Endothelial cell of umbilical vein (primary cell): ENCODE results near the gene PNKD. TPM values are rescaled to one million over a fixed set of nuclear protein-coding genes. Genes with fewer than 3 reads are reported as not detected.

Source experiments
- BruUV-seq: library from RNA; stranded (reverse); fragments of 400-500 nt; replicated peaks from 2 replicates; lab custom pipeline; 2021; lab: Mats Ljungman, UMichigan
- CTCF ChIA-PET: fragments of 300-600, 350-600 bp; sonication (Branson Sonifier 250); formaldehyde crosslinking; loops from one replicate; lab custom pipeline; 2021; ENCODE audit warnings: antibody characterized with exemption, inconsistent platforms; lab: Charles Lee
- POLR2A ChIA-PET: fragments of 300-600, 350-600 bp; sonication (Branson Sonifier 250); formaldehyde crosslinking; loops from one replicate; lab custom pipeline; 2021; ENCODE audit warnings: antibody characterized with exemption, inconsistent platforms; lab: Charles Lee
- DNase-seq: peaks from one replicate; pipeline ENCODE4 v3.0.0-alpha.2; 2011; ENCODE audit warnings: low read depth, low spot score
- FAIRE-seq: peaks from 2 replicates; lab custom pipeline; 2011; peaks lifted over from hg19 to GRCh38; lab: Jason Lieb, UNC
- H2AFZ ChIP-seq: 2 replicates; pipeline ENCODE4 v1.6.0; 2012; ENCODE audit warnings: low read depth, low read length, control low read depth, inconsistent platforms
- H3K27ac ChIP-seq: 2 replicates; pipeline ENCODE4 v1.5.1; 2011; ENCODE audit warnings: low read depth, mild to moderate bottlenecking, control low read depth, low read length, moderate library complexity; ENCODE audit not compliant: insufficient read depth
- H3K27me3 ChIP-seq, 2 experiments: 2 replicates each; pipeline versions ENCODE4 v1.6.0 to v1.6.1; 2011; ENCODE audit warnings: low read length in 2 of 2, mixed read lengths in 1 of 2; ENCODE audit not compliant: control insufficient read depth in 2 of 2, insufficient read depth in 2 of 2
- H3K36me3 ChIP-seq, 2 experiments: 2 replicates in 1 of 2; 3 replicates in 1 of 2; pipeline ENCODE4 v1.5.1; 2011; ENCODE audit warnings: low read length in 2 of 2, mild to moderate bottlenecking in 1 of 2, moderate library complexity in 1 of 2; ENCODE audit not compliant: control insufficient read depth in 2 of 2, insufficient read depth in 2 of 2; ENCODE audit errors: extremely low read depth in 1 of 2
- H3K4me1 ChIP-seq: 3 replicates; pipeline ENCODE4 v1.5.1; 2011; ENCODE audit warnings: mild to moderate bottlenecking, low read length; ENCODE audit not compliant: control insufficient read depth, insufficient read depth; ENCODE audit errors: extremely low read depth
- H3K4me2 ChIP-seq: 2 replicates; pipeline ENCODE4 v1.6.1; 2011; ENCODE audit warnings: low read length, control low read depth, mixed read lengths; ENCODE audit not compliant: insufficient read depth
- H3K4me3 ChIP-seq, 3 experiments: fragments of 200-600 bp in 1 of 3; sonication (generic), shearing (Covaris generic) in 1 of 3; replicated peaks in 1 of 3; 2 replicates each; pipeline ENCODE4 v1.5.1; 2011 to 2016; ENCODE audit warnings: control low read depth in 3 of 3, low read length in 3 of 3, mild to moderate bottlenecking in 2 of 3, inconsistent platforms in 1 of 3, low read depth in 1 of 3, moderate library complexity in 1 of 3; ENCODE audit not compliant: insufficient read depth in 1 of 3
- H3K79me2 ChIP-seq: 2 replicates; pipeline ENCODE4 v1.6.0; 2012; ENCODE audit warnings: low read length, inconsistent platforms; ENCODE audit not compliant: control insufficient read depth, insufficient read depth
- H3K9ac ChIP-seq: replicated peaks from 2 replicates; pipeline ENCODE3; 2011; ENCODE audit warnings: low read length, control low read depth; ENCODE audit not compliant: insufficient read depth; ENCODE audit errors: extremely low read depth
- H3K9me1 ChIP-seq: replicated peaks from 3 replicates; pipeline ENCODE4 v1.6.0; 2011; ENCODE audit warnings: mild to moderate bottlenecking, low read length; ENCODE audit not compliant: control insufficient read depth, insufficient read depth; ENCODE audit errors: extremely low read depth
- H3K9me3 ChIP-seq: replicated peaks from 2 replicates; pipeline ENCODE4 v1.5.1; 2012; ENCODE audit warnings: low read length, inconsistent platforms; ENCODE audit not compliant: control insufficient read depth, insufficient read depth
- H4K20me1 ChIP-seq: replicated peaks from 2 replicates; pipeline ENCODE3; 2011; ENCODE audit warnings: mild to moderate bottlenecking, low read length; ENCODE audit not compliant: control insufficient read depth, insufficient read depth; ENCODE audit errors: extremely low read depth
- GATA2 ChIP-seq: IDR thresholded peaks from 2 replicates; pipeline ENCODE4 v1.7.0; 2011; ENCODE audit warnings: low read depth, mild to moderate bottlenecking, moderate library complexity, mixed read lengths, low read length; ENCODE audit not compliant: insufficient read length, insufficient read depth
- dilution Hi-C: fragments of 300-500 bp; cut with MboI; formaldehyde crosslinking; loops from one replicate; pipeline ENCODE4 v1.15.0; 2019; ENCODE audit warnings: low sequenced_read_pairs; ENCODE audit not compliant: extremely low pct_ligation_motif_present
- intact Hi-C: fragments of 100-400 bp; cut with micrococcal nuclease; formaldehyde crosslinking; loops from one replicate; pipeline ENCODE4 v1.10.0; 2022
- polyA plus RNA-seq, 4 experiments: library from polyadenylated mRNA; depleted of rRNA in 3 of 4; stranded (reverse) in 3 of 4; unstranded in 1 of 4; fragments of >200 nt; gene quantifications; 2 replicates each; pipeline versions ENCODE4 v1.2.1 to v1.2.3, GENCODE V29; 2011 to 2012; ENCODE audit warnings: missing spikeins in 1 of 4
- total RNA-seq: library from RNA; stranded (reverse); gene quantifications from 2 replicates; pipeline ENCODE4 v1.2.3, GENCODE V29; 2021
- TF ChIP-seq, protein P1 (sequence below), 2 donors: IDR thresholded peaks; 1 replicate in 1 of 2; 2 replicates in 1 of 2; pipeline ENCODE4 v1.5.1; 2011; ENCODE audit warnings: low read length in 2 of 2, mild to moderate bottlenecking in 2 of 2, moderate library complexity in 2 of 2, control low read depth in 1 of 2, inconsistent platforms in 1 of 2, low read depth in 1 of 2; ENCODE audit not compliant: insufficient read depth in 1 of 2; ENCODE audit errors: extremely low read depth in 1 of 2

Gene PNKD
- total and polyA plus RNA-seq, 2 donors (not counting 3 experiments of a cell fraction or from before 2014, with no cell fraction given) = 56.1 to 88.3 TPM

DNA sequence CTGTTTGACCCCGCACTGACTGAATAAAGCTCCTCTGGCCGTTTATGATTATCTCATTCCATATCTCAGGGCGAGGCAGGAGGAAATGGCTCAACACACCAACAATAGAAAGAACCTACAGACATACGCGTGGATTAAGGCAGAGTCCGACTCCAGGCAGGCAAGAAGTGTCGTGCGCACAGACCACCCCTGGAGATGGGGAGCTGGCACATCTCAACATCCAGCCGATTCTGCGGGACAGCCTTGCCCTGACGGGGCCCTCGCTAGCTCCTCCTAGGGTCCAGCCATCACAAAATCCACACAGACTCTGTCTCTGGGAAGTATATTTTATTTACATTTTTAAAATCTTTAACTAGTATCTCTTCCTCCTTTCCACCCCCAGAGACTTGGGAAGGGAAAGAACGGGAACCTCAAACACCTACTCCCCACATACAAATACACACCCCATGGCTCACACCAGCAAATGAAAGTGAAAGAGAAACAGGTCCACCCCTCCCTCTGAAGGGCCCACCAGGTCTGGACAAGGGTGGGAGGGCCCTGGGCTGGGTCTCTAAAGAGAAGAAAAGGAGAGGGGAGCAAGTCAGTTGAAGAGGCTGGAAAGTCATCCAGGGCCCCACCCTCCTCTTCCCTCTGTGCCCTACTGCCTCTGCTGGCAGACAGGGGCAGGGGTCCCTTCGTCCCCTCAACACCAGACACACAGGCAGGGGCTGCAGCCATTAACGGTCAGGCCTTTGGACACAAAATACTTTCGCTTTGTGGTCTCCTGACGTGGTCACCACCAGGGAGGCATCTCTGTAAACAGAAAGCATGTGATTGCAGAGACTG is 6.3 kb upstream of the PNKD start:
- H3K9ac ChIP-seq = no peak overlapping the region
- peaks cover 0 to 37% of the 10 kb centered on the region in 2 experiments for H3K36me3 ChIP-seq
- dilution Hi-C loops = no loop called here
- H3K9me1 ChIP-seq = no peaks in the 10 kb centered on the region
- no peaks in the 10 kb centered on the region for H3K27me3 ChIP-seq
- BruUV-seq = no TSS peak
- DNase-seq = no peak
- no peaks in the 10 kb centered on the region for H4K20me1 ChIP-seq
- H3K79me2 ChIP-seq = peaks cover under 1% of the 10 kb centered on the region
- CTCF ChIA-PET = no interaction called here
- intact Hi-C loops = no loop called here
- H3K4me1 ChIP-seq = peaks cover 9% of the 10 kb centered on the region
- no peak overlapping the region for H3K4me2 ChIP-seq
- POLR2A ChIA-PET = no interaction called here
- H2AFZ ChIP-seq = no peak overlapping the region
- TF ChIP-seq, protein P1, sequence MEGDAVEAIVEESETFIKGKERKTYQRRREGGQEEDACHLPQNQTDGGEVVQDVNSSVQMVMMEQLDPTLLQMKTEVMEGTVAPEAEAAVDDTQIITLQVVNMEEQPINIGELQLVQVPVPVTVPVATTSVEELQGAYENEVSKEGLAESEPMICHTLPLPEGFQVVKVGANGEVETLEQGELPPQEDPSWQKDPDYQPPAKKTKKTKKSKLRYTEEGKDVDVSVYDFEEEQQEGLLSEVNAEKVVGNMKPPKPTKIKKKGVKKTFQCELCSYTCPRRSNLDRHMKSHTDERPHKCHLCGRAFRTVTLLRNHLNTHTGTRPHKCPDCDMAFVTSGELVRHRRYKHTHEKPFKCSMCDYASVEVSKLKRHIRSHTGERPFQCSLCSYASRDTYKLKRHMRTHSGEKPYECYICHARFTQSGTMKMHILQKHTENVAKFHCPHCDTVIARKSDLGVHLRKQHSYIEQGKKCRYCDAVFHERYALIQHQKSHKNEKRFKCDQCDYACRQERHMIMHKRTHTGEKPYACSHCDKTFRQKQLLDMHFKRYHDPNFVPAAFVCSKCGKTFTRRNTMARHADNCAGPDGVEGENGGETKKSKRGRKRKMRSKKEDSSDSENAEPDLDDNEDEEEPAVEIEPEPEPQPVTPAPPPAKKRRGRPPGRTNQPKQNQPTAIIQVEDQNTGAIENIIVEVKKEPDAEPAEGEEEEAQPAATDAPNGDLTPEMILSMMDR (IDR thresholded peaks at IDR 0.05; ENCODE audit: extremely low read depth in 1 of 2, insufficient read depth in 1 of 2, low read depth in 1 of 2, low read length in 2 of 2) = peak in 1 of 2 donors; percentile 3
- TF ChIP-seq GATA2 = no peak
- H3K4me3 ChIP-seq = no peak overlapping the region
- FAIRE-seq = no peak
- no peaks in the 10 kb centered on the region for H3K9me3 ChIP-seq
- H3K27ac ChIP-seq = no peak overlapping the region
